ENCODE measurements around the gene TOP1. TPM values are rescaled to one million over a fixed set of nuclear protein-coding genes. Genes with fewer than 3 reads are reported as not detected.
A peak's percentile ranks its signal among the peaks of the same experiment; 100 is the strongest.
"Not testable (repeated sequence)": the region's sequence is repeated elsewhere in the genome, so short reads cannot be mapped to it uniquely, and the experiment has no call there.

Gene TOP1
- polyA plus RNA-seq, 3 donors: 6.9 to 11.5 (median 11.5) TPM

GRCh38 chr20:41131594-41132387 lies 103.2 kb downstream of the TOP1 start:
- peaks cover 4 to 17% of the 10 kb centered on the region in 2 donors for H3K27me3 ChIP-seq (ENCODE audit: control insufficient read depth in 2 of 2, insufficient read depth in 2 of 2, low read length in 2 of 2)
- peaks cover 0 to 7% (median 4%) of the 10 kb centered on the region in 7 donors for H3K9me3 Mint-ChIP-seq
- WGBS (ENCODE audit: insufficient coverage): 97% methylated on average over 3 of the region's 5 CpGs
- no peaks in the 10 kb centered on the region for H3K79me2 ChIP-seq (ENCODE audit: insufficient read depth, low read length)
- no peak overlapping the region for H3K4me3 ChIP-seq (replicated peaks in 1 of 3; ENCODE audit: low read depth in 2 of 3, low read length in 3 of 3)
- peaks cover 6 to 7% of the 10 kb centered on the region in 2 donors for H3K4me1 ChIP-seq (ENCODE audit: control insufficient read depth in 1 of 2, insufficient read depth in 2 of 2, low read length in 2 of 2)
- no peak overlapping the region for H3K27ac ChIP-seq (ENCODE audit: low read depth in 1 of 2, low read length in 2 of 2)
- H2AFZ ChIP-seq (ENCODE audit: insufficient read depth, low read depth, low read length, poor library complexity, severe bottlenecking): no peak overlapping the region
- H3K27ac Mint-ChIP-seq: peak overlapping the region in 1 of 7 donors; percentile 33
- peak overlapping the region in 1 of 2 donors; percentile 29 for H3K4me3 Mint-ChIP-seq
- peaks cover 0 to 3% of the 10 kb centered on the region in 2 donors for H3K36me3 ChIP-seq (replicated peaks in 1 of 2; ENCODE audit: control insufficient read depth in 1 of 2, insufficient read depth in 2 of 2, low read length in 2 of 2)
- intact Hi-C loops (cut with micrococcal nuclease): no loop called here
- no peaks in the 10 kb centered on the region for H3K9me3 ChIP-seq (replicated peaks in 1 of 2; ENCODE audit: control insufficient read depth in 1 of 2, insufficient read depth in 1 of 2, low read length in 2 of 2)
- peaks cover 8 to 11% of the 10 kb centered on the region in 2 donors for H3K36me3 Mint-ChIP-seq
- peaks cover 17 to 20% (median 20%) of the 10 kb centered on the region in 3 donors for H3K27me3 Mint-ChIP-seq (ENCODE audit: low read depth in 3 of 3)
- peak in 1 of 3 donors; percentile 30 for DNase-seq
- H3K4me1 Mint-ChIP-seq: peaks cover 6% of the 10 kb centered on the region
- no peak overlapping the region for H3K4me2 ChIP-seq (replicated peaks; ENCODE audit: extremely low read depth, low read length, poor library complexity, severe bottlenecking)
- no peak for TF ChIP-seq CTCF (IDR thresholded peaks at IDR 0.05)
- no peak overlapping the region for H3K9ac ChIP-seq (ENCODE audit: insufficient read depth, low read length, poor library complexity, severe bottlenecking)
- no peaks in the 10 kb centered on the region for H4K20me1 ChIP-seq (ENCODE audit: insufficient read depth, low read length)

- intact Hi-C loops (cut with micrococcal nuclease): not testable (repeated sequence)
These were observed 103.8 kb downstream of the TOP1 start for GRCh38 chr20:41132388-41132775.

More at GRCh38 chr20:41132388-41132775, 103.8 kb downstream of the TOP1 start:
- not testable (repeated sequence) for H3K27ac ChIP-seq (ENCODE audit: low read depth in 1 of 2, low read length in 2 of 2); H3K4me3 ChIP-seq (replicated peaks in 1 of 3; ENCODE audit: low read depth in 2 of 3, low read length in 3 of 3); H4K20me1 ChIP-seq (ENCODE audit: insufficient read depth, low read length); H3K79me2 ChIP-seq (ENCODE audit: insufficient read depth, low read length); H3K4me1 ChIP-seq (ENCODE audit: control insufficient read depth in 1 of 2, insufficient read depth in 2 of 2, low read length in 2 of 2); H3K36me3 ChIP-seq (replicated peaks in 1 of 2; ENCODE audit: control insufficient read depth in 1 of 2, insufficient read depth in 2 of 2, low read length in 2 of 2); H2AFZ ChIP-seq (ENCODE audit: insufficient read depth, low read depth, low read length, poor library complexity, severe bottlenecking); H3K9ac ChIP-seq (ENCODE audit: insufficient read depth, low read length, poor library complexity, severe bottlenecking); H3K4me2 ChIP-seq (replicated peaks; ENCODE audit: extremely low read depth, low read length, poor library complexity, severe bottlenecking); H3K9me3 Mint-ChIP-seq; H3K4me3 Mint-ChIP-seq; H3K36me3 Mint-ChIP-seq; DNase-seq; H3K9me3 ChIP-seq (replicated peaks in 1 of 2; ENCODE audit: control insufficient read depth in 1 of 2, insufficient read depth in 1 of 2, low read length in 2 of 2); H3K4me1 Mint-ChIP-seq
- Mint-ChIP-seq H3K27me3 (ENCODE audit: low read depth in 3 of 3) (peaks cover 17 to 20% (median 20%) of the 10 kb centered on the region in 3 donors), H3K27ac (peak overlapping the region in 1 of 7 donors; percentile 33)
- peaks cover 4 to 17% of the 10 kb centered on the region in 2 donors for H3K27me3 ChIP-seq (ENCODE audit: control insufficient read depth in 2 of 2, insufficient read depth in 2 of 2, low read length in 2 of 2)
- 90% methylated on average over 2 of the region's 9 CpGs for WGBS (ENCODE audit: insufficient coverage)

All from CD14-positive monocyte (primary cell).